Stimulated activated naive CD4-positive, alpha-beta T cell treated with Interleukin-2 at 50 U/mL for 16 hours (primary cell): ENCODE measurements around the gene ZMYND15.

Source experiments
- DNase-seq: peaks from one replicate; lab custom pipeline; 2025; lab: John Stamatoyannopoulos, UW

The ZMYND15 gene

GRCh38 chr17:4743898-4744297 lies 4.3 kb downstream of the ZMYND15 start:
- DNase-seq: no peak

- DNase-seq: no peak
Measured at GRCh38 chr17:4744999-4745969, 5.7 kb downstream of the ZMYND15 start.

- DNase-seq: no peak
Measured at GRCh38 chr17:4747847-4748246, 8.2 kb downstream of the ZMYND15 start.

- no peak for DNase-seq
Measured at GRCh38 chr17:4748686-4749085, 9.1 kb downstream of the ZMYND15 start.

GRCh38 chr17:4750606-4751005 lies 11.0 kb downstream of the ZMYND15 start:
- no peak for DNase-seq

GRCh38 chr17:4751932-4752331 lies 12.3 kb downstream of the ZMYND15 start:
- no peak for DNase-seq

- DNase-seq: no peak
Measured at GRCh38 chr17:4753392-4753791, 13.8 kb downstream of the ZMYND15 start.

GRCh38 chr17:4759776-4760236 lies 20.2 kb downstream of the ZMYND15 start:
- no peak for DNase-seq

- no peak for DNase-seq
Measured at GRCh38 chr17:4764595-4764994, 25.0 kb downstream of the ZMYND15 start.

GRCh38 chr17:4766201-4766600 lies 26.6 kb downstream of the ZMYND15 start:
- no peak for DNase-seq

GRCh38 chr17:4766723-4767122 lies 27.1 kb downstream of the ZMYND15 start:
- no peak for DNase-seq

GRCh38 chr17:4768298-4768697 lies 28.7 kb downstream of the ZMYND15 start:
- no peak for DNase-seq

- DNase-seq: no peak
Measured at GRCh38 chr17:4769628-4770027, 30.0 kb downstream of the ZMYND15 start.

- DNase-seq: no peak
Measured at GRCh38 chr17:4771519-4772234, 32.0 kb downstream of the ZMYND15 start, which contains the start of gene TM4SF5. Gene TM4SF5 (plus strand): TSS chr17:4771886. CDS start chr17:4771923, 37 bp downstream.

- no peak for DNase-seq
Measured at GRCh38 chr17:4772235-4772613, 32.6 kb downstream of the ZMYND15 start.

- DNase-seq: no peak
Measured at GRCh38 chr17:4777969-4778760, 38.5 kb downstream of the ZMYND15 start.

GRCh38 chr17:4780325-4780955 lies 40.8 kb downstream of the ZMYND15 start:
- DNase-seq: no peak

- DNase-seq: no peak
Measured at GRCh38 chr17:4782652-4783051, 43.0 kb downstream of the ZMYND15 start.

- DNase-seq: no peak
Measured at GRCh38 chr17:4785311-4786105, 45.9 kb downstream of the ZMYND15 start.

GRCh38 chr17:4786106-4786511 lies 46.5 kb downstream of the ZMYND15 start, which contains the start of gene VMO1:
Gene VMO1 (minus strand): TSS chr17:4786364. CDS start chr17:4786352, 12 bp downstream.
- no peak for DNase-seq

GRCh38 chr17:4786516-4786915 lies 46.9 kb downstream of the ZMYND15 start:
- no peak for DNase-seq
